ENCODE results near the gene CALCB.
"Not testable (repeated sequence)": the region's sequence is repeated elsewhere in the genome, so short reads cannot be mapped to it uniquely, and the experiment has no call there.

CALCB gene
- total RNA-seq: 0.62 to 0.67 reads per million in 2 donors

DNA sequence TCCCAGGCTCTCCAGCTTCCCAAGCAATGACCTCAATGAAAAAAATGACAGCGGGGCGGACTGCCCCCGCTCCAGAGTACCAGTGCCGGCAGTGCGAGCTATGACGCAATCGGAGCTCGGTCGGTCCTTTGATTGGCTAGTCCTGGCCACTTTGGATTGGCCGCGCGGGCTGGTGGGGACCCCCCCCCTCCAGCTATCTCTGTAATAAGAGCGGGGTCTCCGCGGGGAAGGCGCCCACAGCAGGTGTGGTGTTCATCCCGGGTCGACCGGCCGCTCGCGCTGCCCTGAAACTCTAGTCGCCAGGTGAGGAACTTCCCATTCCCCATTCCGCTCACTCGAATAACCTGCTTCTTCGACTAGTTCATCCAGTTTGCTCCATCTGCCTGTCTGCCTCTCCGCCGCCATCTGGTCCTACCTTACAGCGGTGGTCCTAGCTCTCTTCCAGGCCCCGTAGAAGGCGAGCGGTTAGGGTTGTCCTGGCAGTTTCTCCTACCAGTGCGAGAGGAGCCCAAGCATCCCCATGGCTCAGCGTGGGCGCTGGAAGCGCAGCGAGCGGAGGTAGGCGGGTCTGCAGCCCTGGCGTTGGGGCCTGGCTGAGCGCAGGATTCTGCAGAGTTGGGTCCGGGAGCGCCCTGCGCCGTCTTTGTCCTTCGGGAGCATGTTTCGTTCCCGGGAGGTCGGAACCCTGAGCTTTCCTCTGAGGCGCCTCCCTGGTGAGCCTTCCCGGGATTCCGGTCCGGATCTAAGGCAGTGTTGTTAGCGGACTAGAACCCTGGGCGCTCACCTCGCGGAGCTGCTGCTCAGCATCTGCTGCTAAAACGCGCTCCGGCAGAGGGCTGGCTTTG lies at the start of gene CALCB:
CALCB (plus strand) TSS at position 233 of the 845 bp plus-strand sequence. CDS start 1,126 bp downstream, outside the sequence.
- DNase-seq: peak in 1 of 5 experiments; percentile 24

GRCh38 chr11:15027011-15027410 lies 46.4 kb upstream of the CALCB start:
- DNase-seq: no peak

GRCh38 chr11:15027956-15028355 lies 45.4 kb upstream of the CALCB start:
- DNase-seq: no peak

DNA sequence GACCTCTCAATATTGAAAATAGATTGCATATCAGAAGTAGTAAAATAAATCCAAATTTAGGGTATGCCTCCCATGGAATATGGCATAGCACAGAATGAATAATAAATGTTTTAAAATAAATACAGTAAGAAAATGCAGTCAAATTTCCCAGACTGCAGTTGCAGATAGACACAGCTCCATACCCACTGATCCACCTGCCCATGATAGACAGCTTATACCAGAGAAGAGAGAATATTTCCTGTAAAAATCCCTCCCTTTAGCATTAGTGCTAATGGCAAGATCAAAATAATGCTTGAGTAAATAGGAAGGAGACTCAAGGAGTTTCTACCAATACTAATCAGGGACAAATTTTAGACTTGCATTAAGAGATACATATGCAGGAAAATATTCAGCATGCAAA lies 45.0 kb upstream of the CALCB start:
- DNase-seq: no peak

DNA sequence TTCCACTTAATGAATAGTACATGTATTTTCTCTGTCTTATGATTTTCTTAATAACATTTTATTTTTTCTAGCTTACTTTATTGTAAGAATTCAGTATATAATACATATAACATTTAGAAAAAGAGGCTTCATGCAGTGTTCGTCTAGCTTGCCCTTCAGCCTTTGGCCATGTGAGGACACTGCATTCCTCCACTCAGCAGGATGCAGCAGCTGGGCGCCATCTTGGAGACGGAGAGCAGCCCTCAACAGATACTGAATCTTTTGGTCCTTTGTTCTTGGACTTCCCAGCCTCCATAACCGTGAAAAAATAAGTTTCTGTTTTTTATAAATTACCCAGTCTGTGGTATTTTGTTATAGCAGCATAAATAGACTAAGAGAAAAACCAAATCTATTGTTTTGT lies 41.4 kb upstream of the CALCB start:
- DNase-seq: not testable (repeated sequence)

DNA sequence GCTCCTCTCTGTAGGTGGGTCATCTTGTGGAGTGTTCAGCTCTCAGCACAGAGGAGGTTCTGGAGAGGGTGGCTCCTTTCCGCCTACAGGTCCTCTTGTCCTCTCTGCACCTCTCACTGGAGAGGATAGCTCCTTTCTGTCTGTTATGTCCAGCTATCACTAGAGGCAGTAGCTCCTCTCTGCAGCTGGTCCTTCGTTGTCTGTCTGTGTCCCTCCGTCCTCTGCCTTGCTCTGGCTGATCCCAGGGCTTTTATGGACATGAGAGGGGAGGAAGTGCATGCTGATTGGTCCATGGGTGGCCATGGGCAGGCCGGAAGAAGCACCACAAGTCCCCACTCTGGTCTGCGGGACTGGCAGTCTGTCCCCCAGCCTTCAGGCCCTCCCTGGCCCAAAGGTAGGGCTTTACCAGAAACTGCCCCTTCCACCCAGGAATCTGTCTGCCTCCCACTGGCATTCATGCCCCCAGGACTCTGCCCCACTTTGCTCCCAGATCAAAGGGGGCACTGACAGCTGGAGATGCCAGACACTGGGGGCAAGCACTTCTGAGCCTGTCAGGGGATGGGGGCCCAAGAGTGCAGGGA lies 38.6 kb upstream of the CALCB start:
- DNase-seq: no peak

- DNase-seq: no peak
Observed at GRCh38 chr11:15035283-15035682, 38.1 kb upstream of the CALCB start.

DNA sequence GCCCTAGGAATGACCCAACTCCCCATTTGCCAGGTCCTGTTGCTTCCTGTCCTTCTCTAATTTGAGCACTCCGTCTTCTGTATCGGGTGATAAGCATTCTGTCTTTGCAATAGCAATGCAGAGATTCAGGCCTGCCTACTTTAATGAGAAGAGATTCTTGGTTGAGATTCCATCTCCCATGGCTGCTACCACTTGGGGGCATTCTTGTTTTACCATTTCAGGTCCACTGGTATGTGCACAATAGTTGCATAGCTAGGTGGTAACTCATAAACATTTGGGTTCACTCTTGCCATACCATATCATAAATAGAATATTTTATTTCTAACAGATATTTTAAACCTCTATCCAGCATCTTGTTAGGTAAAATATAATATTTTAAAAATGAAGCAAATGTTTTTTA lies 34.4 kb upstream of the CALCB start:
- DNase-seq: no peak

GRCh38 chr11:15045209-15045608 lies 28.2 kb upstream of the CALCB start:
- DNase-seq: no peak

DNA sequence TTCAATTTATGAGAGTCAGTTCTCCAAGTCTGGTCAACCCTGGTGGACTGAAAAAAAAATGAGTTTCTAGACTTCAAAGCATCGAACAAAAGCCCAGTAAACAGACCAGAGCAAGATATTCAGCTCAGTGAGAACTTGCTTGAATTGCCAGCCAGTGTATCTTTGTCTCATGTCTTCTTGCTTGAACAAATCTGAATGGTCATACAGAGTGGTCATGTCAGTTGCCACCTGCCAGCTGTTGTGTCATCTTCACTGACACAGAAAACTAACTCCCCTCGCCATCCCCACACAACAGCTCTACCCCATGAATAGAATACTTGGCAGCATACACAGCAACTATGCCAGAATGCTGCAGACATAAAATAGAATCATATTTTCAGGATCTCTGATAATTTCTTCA lies 27.5 kb upstream of the CALCB start:
- DNase-seq: no peak

DNA sequence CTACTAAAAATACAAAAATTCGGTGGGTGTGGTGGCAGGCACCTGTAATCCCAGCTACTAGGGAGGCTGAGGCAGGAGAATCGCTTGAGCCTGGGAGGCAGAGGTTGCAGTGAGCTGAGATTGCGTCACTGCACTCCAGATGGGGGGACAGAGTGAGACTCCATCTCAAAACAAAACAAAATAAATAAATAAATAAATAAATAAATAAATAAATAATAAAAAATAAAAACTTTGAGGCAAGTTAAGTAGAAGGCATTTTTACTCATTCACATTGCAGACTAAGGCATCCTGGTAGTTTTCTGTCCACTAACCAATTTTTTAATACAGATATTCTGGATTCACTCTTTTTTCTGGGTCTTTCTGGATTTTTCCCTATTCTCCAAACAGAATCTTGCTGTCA lies 26.7 kb upstream of the CALCB start:
- DNase-seq: not testable (repeated sequence)

DNA sequence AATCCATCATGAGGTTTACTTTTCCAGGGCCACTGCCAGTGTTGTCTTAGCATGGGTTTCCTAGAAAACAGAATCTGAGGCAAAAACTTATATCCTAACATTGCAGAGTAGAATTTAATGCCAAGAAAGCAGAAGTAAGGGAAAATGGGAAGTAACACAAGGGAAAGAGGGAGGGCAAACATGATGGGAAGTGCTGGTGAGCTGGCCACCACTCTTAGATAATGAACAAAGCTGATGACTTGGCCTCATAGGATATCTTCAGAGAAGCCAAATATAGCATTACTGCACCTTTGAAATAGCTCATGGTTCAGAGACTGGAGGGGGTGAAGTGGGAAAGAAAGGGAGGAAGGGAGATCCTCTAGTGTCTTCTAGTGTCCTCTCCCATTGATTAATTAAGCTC lies 24.8 kb upstream of the CALCB start:
- no peak for DNase-seq

- no peak for DNase-seq
Observed at GRCh38 chr11:15053191-15053685, 20.2 kb upstream of the CALCB start.

DNA sequence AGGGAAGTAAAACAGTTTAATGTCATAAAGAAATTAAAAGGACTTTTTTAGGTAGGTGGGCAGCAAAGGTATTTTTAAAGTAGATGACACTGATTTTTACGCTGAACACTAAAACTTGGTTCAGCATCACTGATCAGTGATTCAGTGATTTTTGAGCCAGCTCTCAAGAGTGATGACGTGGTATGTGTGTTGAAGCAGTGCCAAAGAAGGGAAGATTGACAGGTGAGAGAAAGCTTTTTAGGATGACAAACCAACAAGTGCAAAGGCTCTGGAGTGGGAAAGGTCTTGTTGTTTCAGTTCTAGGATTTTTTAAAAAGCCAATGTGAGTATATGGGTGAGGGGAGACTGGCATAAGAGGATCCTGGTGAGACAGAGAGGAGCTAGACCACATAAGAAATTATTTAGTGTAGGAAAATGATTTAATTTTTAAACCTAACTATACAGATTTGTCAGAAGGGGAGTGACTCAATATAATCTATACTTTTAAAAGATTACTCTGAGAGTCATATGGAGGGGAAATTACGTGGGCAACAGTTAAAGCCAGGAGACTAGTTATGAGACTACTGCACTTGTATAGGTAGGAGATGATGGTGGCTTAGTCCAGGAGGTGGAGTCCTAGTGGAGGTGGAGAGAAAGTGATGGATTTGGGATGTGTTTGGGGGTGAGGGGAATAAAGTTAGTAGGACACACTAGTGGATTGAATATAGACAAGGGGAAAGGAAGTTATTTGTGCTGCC lies 17.6 kb upstream of the CALCB start:
- no peak for DNase-seq

- no peak for DNase-seq
Observed at GRCh38 chr11:15057329-15057728, 16.1 kb upstream of the CALCB start.

DNA sequence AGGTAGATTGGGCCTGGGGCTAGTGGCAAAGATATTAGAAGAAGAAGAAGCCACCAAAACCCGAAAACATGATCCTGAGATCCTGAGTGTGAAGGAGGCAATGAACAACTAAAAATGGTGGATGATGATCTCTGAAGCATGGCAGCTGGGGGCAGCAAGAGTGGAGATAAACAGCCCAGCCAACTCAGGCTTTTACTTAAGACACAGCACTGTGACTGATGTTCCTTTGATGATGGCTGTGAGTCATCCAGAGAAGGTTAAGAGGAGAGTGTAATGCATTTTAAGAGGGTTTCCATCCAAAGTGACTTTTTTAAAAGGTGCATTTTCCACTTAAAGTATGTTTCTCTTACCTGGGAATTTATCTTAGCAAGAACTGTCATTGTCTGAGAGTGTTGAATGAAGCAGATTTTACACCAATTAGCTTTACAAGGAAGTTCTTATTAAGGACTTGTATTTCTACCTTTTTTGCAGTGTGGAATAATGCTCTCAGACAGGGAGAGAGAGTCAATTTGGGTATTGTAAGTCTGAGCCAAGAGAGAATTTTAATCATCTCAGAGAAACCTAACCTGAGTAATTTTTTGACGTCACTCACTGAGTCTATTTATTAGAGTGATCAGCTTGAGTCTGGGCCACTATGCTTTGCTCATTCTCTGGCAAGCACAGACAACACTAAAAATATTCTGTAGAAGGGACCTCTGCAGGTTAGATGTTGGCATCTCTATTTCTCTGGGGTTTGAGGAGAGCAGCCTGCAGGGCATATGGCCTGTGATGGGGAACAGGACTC lies 14.1 kb upstream of the CALCB start:
- DNase-seq: no peak

DNA sequence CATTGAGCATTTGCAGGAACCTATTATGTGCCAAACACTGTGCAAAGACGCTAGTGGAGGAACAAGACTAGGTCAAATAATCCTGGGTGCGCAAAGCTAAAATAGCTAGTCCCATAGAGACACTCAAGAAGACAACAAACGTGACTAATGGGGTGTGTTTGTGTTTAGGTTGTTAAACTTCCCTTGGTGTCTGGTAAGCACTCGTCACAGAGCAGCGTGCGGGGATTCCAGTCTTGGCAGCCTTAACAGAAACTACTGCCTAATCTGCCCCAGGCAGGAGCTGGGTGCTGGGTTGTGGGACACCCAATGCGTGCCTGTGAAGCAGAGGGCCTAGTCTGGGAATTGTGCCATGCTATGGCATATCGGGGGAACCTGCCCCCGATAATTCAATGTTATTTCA lies 10.8 kb upstream of the CALCB start:
- DNase-seq: no peak

GRCh38 chr11:15069751-15070150 lies 3.6 kb upstream of the CALCB start:
- DNase-seq: not testable (repeated sequence)

GRCh38 chr11:15071556-15072255 lies 1.7 kb upstream of the CALCB start:
- no peak for DNase-seq

DNA sequence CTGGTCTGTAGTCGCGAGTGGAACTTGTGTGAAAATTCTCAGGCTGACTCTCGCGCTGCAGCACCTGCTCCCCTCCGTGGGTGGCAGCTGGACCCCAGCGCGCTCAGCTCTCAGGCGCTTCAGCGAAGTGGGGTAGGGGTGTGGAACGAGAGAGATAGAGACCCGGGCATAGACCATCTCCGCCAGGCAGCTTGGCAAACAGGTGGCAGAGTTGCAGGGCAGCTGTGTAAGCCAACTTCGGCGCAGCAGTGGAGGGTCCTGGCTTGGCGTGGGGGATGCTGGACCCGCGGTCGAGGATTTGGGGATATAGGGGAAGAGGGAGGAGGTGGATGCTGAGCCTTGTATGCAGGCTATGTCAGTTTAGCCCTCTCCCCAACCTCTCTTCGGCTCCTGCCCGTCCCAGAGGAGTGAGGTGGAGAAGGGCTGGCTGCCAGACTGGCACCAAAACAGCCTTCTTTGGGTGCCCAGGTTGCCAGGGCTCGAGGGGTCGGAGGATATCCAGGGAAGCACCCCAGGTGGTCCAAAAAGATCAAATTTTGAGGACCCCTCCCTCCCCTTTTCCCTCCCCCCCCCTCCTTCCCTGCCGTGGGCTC lies 746 bp upstream of the CALCB start:
- no peak for DNase-seq

Data from T-helper 2 cell (primary cell).